ENCODE measurements around the gene GRM4.

GRM4 gene

DNA sequence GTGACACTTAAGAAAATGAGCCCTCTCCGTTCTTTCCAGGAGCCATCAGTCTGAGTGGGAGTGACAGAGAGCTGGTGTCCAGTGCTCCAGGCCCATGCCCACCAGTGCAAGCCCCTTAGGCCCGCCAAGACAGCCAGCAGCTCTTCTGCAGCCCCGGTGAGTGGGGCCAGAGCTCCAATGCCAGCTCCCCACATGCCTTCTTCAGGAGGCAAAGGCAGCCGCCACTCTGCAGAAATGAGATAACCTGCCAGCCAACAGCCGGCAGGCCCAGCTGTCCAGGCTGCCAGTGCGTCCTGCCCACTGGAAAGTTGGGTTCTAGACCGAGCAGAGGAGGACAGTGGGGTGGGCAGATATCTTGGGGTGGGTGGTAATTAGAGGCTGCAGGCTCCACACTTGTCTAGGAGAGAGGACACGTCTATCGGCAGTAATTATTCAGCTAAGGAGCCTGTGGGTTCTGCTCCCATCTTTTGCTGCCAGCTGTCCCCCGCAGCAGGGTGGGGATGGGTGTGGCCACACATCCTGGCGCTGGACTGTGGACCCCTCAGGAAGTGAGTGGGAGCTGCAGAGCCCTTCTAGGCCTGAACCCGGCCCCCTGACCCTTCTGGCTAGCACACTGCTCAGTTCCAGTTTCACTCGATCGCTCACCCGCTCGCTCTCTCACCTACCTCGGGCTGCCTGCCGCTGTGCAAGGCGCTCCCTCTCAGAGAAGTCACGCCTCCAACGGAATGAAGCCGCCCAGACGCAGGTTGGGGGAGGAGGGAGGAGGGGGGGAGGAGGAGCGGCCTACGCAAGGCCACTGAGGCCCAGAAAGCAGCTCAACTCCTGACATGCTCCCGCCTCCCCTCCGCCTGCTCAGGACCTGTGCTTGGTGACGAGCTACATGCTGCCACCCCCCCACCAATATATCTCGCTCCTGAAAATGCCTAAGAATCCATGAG lies 3.6 kb downstream of the GRM4 start:
- no peak for DNase-seq (ENCODE audit: low spot score)

DNA sequence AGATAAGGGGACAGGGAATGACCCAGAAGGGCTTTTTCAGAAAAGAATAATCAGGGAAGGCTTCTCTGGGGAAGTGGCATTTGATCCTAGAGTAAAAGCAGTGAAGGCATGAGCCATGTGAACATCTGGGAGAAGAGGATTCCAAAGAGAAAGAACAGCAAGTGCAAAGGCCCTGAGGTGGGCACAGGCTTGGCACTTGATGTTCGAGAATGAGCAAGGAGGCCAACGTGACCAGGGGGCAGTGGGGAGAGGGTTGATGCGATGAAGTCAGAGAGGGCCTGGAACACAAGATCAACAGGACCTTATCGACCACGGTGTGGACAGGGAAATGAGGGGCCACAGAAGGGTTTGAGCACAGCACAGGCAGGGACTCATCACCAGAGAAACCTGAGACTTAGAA lies 5.8 kb downstream of the GRM4 start:
- DNase-seq (ENCODE audit: low spot score): no peak

DNA sequence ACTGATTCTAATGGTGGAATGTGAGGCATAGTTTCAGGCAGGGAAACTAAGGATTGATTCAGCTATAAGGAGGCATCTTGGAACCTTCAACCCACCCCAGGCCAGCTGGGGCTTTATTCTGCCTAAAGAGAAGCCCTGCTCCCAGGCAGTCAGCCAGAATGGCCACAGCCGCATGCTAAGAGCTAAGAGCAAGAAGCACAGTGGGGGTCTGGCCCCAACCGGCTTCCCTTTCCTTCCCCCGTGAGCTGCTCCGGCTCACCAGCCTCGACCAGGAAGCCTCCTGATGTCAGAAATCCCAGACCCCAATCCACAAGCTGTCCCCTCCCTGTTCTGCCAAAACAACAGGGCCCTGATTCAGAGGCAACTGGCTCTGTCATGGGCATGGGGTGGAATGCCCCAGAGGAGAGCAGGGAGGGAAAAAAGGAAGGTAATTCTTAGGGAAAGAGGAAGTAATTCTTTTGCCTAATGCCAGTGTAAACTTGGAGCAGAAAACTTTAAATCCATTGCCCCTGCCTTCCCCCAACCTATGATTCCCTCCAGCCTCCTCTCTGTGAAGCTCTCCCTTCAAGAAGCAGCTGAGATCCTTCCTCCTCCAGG lies 6.9 kb downstream of the GRM4 start:
- no peak for DNase-seq (ENCODE audit: low spot score)

GRCh38 chr6:34138191-34138590 lies 7.7 kb downstream of the GRM4 start:
- no peak for DNase-seq (ENCODE audit: low spot score)

DNA sequence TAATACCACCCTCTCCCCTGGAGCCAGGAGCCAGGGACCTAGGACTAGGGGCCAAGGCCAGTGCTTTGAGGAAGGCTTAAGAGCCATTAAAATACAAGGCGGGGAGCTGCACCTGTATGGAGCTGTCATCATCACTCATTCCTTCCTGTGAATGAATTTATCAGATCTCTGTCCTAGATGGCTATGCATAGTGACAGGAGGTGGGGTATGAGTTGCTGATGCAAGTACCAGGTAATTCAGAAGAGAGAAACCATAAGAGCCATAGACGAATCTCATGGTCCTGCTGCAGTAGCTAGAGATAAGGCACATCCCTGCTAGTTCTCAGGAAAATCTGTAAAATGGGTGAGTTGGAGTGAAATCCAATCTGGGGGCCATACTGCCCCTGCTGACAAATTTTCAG lies 10.3 kb downstream of the GRM4 start:
- no peak for DNase-seq (ENCODE audit: low spot score)

DNA sequence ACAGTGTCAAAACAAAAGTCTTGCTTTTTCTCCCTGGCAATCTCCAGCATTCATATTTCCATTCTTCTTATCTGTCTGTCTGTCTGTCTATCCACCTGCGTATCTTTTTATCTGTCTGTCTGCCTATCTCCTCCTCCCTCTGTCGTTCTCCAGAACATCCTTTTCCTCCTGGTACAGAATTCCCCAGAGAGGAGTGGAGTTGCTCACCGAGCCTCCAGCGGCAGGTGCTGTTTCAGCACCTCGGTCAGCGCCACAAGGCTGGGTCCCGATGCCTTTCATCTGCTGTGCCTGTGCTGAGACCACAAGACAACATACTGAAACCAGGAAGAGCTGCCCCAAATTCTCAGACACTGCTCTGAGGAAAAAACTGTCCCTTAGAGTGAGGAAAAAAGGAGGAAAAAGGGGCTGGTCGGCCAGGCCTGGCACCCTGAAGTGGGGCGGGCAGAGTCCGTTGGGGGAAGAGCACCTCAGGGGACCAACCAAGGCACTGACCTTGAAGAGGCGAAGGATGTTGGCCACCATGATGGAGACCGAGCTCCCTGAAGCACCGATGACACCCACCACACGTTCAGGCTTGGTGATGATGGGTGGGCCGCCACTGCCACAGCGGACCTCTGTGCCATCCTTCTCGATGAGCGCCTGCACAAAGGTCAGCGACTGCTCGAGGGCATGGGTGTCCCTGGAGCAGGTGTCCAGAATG lies 13.3 kb downstream of the GRM4 start:
- no peak for DNase-seq (ENCODE audit: low spot score)

GRCh38 chr6:34131326-34132290 lies 14.3 kb downstream of the GRM4 start:
- no peak for DNase-seq (ENCODE audit: low spot score)

DNA sequence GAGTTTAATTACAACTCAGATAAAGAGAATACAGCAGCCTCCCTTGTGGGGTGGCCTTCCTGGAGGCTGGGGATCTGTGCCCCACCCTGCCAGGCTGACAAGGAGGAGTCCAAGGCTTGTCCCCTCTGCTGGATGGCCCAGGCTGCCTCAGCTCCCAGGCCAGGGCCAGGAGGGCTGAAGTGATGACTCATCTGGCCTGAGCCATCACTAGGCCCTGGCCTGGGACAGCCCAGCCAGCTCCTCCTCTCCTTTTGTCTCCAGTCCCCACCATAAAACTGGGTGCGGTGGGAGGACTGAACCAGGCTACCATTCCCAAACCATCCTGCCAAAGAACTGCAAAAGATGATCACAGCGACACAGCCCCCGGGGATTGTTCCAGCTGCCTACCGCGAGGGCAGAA lies 15.0 kb downstream of the GRM4 start:
- no peak for DNase-seq (ENCODE audit: low spot score)

GRCh38 chr6:34129753-34130152 lies 16.1 kb downstream of the GRM4 start:
- no peak for DNase-seq (ENCODE audit: low spot score)

DNA sequence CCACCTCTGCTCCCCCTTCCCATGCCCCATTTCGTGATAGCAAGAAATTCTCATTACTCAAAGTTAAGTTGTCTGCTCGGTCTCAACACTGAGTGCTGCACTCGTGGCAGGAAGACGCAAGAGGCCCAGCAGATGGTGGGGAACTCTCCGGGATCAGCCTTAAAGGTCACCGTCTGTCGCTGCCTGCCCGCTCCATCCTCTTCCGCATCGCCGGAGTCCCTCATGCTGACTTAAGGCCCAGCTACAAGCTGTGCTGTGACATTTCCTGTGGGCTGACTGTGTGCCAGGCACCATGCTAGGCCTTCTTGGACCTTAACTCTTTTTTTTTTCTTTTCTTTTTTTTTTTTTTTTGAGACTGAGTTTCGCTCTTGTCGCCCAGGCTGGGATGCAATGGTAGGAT lies 17.8 kb downstream of the GRM4 start:
- no peak for DNase-seq (ENCODE audit: low spot score)

- no peak for DNase-seq (ENCODE audit: low spot score)
Observed at GRCh38 chr6:34126419-34126818, 19.5 kb downstream of the GRM4 start.

DNA sequence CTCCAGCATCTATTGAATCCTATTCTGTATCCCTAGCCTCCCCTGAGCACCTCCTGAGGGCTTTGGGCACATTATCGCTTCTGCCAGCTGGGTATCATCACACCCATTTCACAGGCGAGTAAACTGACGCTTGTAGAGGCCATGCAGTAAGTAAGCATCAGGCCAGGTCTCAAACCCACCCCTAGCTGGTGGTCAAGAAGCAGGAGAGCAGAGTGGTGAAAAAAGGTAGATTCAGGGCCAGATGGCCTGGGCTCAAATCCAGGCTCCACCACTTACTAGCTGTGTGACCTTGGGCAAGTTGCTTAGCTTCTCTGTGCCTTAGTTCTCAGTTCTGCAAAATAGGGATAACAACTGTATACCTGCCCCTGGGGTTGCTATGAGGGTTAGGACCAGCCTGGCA lies 19.9 kb downstream of the GRM4 start:
- DNase-seq (ENCODE audit: low spot score): no peak

- DNase-seq (ENCODE audit: low spot score): no peak
Observed at GRCh38 chr6:34120953-34121675, 24.8 kb downstream of the GRM4 start.

- no peak for DNase-seq (ENCODE audit: low spot score)
Observed at GRCh38 chr6:34115915-34116314, 30.0 kb downstream of the GRM4 start.

DNA sequence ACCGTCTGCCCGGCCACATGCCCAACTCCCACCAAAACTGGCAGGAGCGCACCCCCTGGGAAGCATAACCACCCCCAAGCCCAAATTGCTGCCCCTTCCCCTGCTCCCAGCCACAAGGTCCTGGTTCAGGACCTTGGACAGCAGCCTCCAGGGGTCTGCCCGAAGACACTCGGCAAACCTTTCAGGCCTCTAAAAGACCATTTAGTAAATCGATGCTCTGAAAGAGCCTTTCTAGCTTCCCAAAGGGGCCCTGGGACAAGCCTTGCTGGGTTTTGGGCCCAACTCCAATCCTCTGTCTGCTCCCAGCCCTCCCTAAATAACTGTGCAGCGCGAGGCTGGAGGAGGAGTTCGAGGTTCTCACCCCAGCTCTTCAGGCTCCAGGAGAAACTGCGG lies 30.5 kb downstream of the GRM4 start:
- DNase-seq (ENCODE audit: low spot score): no peak

- no peak for DNase-seq (ENCODE audit: low spot score)
Observed at GRCh38 chr6:34114695-34115402, 31.0 kb downstream of the GRM4 start.

GRCh38 chr6:34113532-34113931 lies 32.4 kb downstream of the GRM4 start:
- no peak for DNase-seq (ENCODE audit: low spot score)

- no peak for DNase-seq (ENCODE audit: low spot score)
Observed at GRCh38 chr6:34112126-34112525, 33.8 kb downstream of the GRM4 start.

DNA sequence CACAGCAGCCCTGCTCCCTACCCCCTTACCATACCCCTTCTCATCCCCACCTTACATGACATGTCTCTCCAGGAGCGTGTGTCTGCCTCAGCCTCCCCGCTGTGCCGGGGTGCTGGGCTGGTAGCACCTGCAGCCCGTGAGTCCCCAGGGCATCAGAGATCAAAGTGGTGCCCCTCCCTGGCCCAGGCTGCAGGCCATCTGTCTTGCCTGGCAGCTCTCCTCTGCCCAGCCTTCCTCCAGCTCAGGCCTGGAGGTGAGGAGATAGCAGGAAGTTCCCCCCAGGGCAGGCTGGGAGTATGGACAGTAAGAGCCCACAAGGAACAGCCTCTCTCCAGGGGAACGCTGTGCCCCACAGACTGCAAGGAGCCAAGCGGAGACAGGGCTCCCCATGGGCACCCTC lies 35.3 kb downstream of the GRM4 start:
- DNase-seq (ENCODE audit: low spot score): no peak

- no peak for DNase-seq (ENCODE audit: low spot score)
Observed at GRCh38 chr6:34108176-34108575, 37.7 kb downstream of the GRM4 start.

- no peak for DNase-seq (ENCODE audit: low spot score)
Observed at GRCh38 chr6:34106900-34107299, 39.0 kb downstream of the GRM4 start.
